Endothelial cell of coronary artery (primary cell): ENCODE data around the gene MAP1S. TPM values are rescaled to one million over a fixed set of nuclear protein-coding genes. Genes with fewer than 3 reads are reported as not detected.

Experiments used
- total RNA-seq: library from RNA; depleted of rRNA; stranded (reverse); fragments of >200 nt; gene quantifications from 2 replicates; pipeline ENCODE4 v1.2.3, GENCODE V29; 2014

The MAP1S gene, protein sequence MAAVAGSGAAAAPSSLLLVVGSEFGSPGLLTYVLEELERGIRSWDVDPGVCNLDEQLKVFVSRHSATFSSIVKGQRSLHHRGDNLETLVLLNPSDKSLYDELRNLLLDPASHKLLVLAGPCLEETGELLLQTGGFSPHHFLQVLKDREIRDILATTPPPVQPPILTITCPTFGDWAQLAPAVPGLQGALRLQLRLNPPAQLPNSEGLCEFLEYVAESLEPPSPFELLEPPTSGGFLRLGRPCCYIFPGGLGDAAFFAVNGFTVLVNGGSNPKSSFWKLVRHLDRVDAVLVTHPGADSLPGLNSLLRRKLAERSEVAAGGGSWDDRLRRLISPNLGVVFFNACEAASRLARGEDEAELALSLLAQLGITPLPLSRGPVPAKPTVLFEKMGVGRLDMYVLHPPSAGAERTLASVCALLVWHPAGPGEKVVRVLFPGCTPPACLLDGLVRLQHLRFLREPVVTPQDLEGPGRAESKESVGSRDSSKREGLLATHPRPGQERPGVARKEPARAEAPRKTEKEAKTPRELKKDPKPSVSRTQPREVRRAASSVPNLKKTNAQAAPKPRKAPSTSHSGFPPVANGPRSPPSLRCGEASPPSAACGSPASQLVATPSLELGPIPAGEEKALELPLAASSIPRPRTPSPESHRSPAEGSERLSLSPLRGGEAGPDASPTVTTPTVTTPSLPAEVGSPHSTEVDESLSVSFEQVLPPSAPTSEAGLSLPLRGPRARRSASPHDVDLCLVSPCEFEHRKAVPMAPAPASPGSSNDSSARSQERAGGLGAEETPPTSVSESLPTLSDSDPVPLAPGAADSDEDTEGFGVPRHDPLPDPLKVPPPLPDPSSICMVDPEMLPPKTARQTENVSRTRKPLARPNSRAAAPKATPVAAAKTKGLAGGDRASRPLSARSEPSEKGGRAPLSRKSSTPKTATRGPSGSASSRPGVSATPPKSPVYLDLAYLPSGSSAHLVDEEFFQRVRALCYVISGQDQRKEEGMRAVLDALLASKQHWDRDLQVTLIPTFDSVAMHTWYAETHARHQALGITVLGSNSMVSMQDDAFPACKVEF
- total RNA-seq = 39.7 and 40.8 TPM in 2 replicates

DNA sequence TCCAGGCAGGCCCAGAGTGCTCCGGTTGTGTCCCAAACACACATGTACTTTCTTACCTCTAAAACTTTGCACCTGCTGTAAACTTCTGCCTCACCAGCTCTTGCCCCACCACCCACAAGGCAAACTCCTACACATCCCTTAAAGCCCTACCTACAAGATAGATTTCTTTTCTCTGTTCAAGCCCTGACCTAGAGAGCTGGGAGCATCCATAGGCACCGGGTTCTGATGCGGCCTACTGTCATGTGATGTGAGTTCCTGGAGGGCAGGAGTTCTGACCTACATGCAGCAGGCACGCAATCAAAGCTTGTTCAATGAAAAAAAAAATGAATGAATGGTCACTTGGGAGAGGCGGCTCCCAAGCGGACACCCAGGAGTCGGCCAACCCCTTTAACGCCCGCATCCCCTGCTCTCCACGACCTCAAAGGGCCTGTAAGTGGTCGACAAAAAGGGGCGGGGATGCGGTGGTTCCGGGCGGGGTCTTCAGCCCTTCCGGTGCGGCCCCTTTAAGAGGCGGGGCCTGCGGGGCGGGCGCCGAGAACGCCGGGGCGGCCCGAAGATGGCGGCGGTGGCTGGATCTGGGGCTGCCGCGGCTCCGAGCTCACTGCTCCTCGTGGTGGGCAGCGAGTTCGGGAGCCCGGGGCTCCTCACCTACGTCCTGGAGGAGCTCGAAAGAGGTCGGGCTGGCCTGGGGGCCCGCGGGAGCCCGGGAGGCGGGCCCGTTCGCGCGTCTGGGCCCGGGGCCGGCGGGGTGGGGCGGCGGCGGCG, at the start of gene MAP1S:
TSS of gene MAP1S (plus strand) at position 534 of the 765 bp plus-strand sequence. CDS start at position 557, 23 bp downstream.

GRCh38 chr19:17687857-17688784, 31.2 kb upstream of the MAP1S start, which contains the start of gene UNC13A:
Gene UNC13A, minus strand, starts transcription at chr19:17688354. Its CDS starts 155 bp downstream, at chr19:17688199.

GRCh38 chr19:17751103-17751911, 32.0 kb downstream of the MAP1S start, which contains the start of gene FCHO1:
Gene FCHO1, plus strand, starts transcription at chr19:17751477. Its CDS starts 3,688 bp downstream, at chr19:17755165.

Other genes with a start within 250 kb of the MAP1S start
- 12.4 and 16.7 TPM in 2 replicates for gene SLC27A1, start 249.0 kb upstream of the MAP1S start, total RNA-seq
- 44.8 and 53.8 TPM in 2 replicates for gene PGLS, start 207.8 kb upstream of the MAP1S start, total RNA-seq
- 97.3 and 120 TPM in 2 replicates for gene COLGALT1, start 163.8 kb upstream of the MAP1S start, total RNA-seq
- gene UNC13A, start 31.1 kb upstream of the MAP1S start, total RNA-seq = under 0.01 and 0.09 TPM in 2 replicates
- gene FCHO1, start 32.0 kb downstream of the MAP1S start, total RNA-seq = 0.38 and 0.63 TPM in 2 replicates
- gene B3GNT3, start 75.7 kb downstream of the MAP1S start, total RNA-seq = not detected in 2 replicates
- not detected in 2 replicates for gene INSL3, start 102.0 kb downstream of the MAP1S start, total RNA-seq
- gene JAK3, start 128.5 kb downstream of the MAP1S start, total RNA-seq = 0.72 and 2.8 TPM in 2 replicates
- 1,207 and 1,395 TPM in 2 replicates for gene RPL18A, start 140.4 kb downstream of the MAP1S start, total RNA-seq
- gene SLC5A5, start 152.5 kb downstream of the MAP1S start, total RNA-seq = not detected in 2 replicates
- 61.4 and 64.3 TPM in 2 replicates for gene CCDC124, start 213.5 kb downstream of the MAP1S start, total RNA-seq
- gene KCNN1, start 247.6 kb downstream of the MAP1S start, total RNA-seq = under 0.01 and 0.09 TPM in 2 replicates